Erythroblast (primary cell): ENCODE measurements around the gene TNPO2.
A peak's percentile ranks its signal among the peaks of the same experiment; 100 is the strongest.
"Not testable (repeated sequence)": the region's sequence is repeated elsewhere in the genome, so short reads cannot be mapped to it uniquely, and the experiment has no call there.

Source experiments
- DNase-seq, 2 experiments: peaks; one replicate each; lab custom pipeline; 2025; lab: John Stamatoyannopoulos, UW
- GATA1 ChIP-seq: IDR thresholded peaks from 2 replicates; pipeline ENCODE4 v1.6.1; 2011; ENCODE audit warnings: low read depth, mild to moderate bottlenecking, control low read depth, low read length, moderate library complexity
- POLR2A ChIP-seq: IDR thresholded peaks from 2 replicates; pipeline ENCODE4 v1.6.1; 2011; ENCODE audit warnings: mild to moderate bottlenecking, low read length

Gene TNPO2

DNA sequence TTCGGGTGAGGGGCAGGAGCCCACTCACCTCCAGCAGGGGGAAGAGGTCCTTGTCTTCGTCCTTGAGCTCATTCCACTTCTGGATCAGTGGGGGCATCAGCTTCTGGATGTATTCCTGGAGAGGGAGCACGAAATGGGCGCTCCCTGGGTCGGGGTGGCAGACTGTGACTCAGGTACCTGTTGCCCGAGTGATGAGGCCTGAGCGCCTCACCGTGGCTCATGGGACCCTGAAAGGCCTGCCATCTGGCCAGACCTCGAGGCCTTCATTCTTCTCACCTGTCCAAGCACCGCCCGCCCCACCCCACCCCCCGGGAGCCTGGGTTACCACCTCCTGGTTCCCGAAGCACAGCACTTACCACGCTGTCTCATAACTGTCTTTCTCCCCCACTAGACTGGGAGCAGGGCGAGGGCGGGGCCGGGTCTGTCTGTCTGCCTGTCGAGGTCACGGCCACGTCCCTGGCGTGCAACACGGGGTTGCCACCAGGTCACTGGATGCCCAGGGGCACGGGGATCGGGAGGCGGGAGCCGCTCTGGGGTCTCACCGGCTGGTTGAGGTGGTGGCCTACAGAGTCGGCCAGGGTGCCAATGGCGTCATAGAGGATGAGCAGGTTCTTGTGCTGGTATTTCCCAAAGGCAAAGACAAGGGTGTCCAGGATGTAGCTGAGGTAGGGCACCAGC, 17.9 kb downstream of the TNPO2 start:
- no peak for DNase-seq
- no peak for TF ChIP-seq GATA1
- TF ChIP-seq POLR2A = no peak

DNA sequence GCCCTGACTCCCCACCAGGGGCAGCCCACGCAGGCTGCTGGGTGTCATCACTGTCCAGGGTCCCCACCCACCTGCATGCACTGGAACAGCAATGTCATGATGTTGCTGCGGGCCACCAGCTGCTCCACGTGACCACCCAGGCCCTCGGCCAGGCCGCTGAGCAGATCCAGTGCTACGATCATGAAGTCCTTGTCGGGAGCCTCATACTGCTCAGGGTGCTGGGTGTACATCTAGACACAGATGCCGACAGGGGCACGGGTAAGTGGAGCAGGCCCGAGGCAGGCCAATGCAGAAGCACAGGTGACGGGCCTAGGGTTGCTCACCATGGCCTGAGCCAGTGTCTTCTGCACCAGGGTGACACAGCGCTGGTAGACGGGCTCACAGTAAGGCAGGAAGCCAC, 18.6 kb downstream of the TNPO2 start:
- TF ChIP-seq POLR2A = no peak
- no peak for TF ChIP-seq GATA1
- no peak for DNase-seq

DNA sequence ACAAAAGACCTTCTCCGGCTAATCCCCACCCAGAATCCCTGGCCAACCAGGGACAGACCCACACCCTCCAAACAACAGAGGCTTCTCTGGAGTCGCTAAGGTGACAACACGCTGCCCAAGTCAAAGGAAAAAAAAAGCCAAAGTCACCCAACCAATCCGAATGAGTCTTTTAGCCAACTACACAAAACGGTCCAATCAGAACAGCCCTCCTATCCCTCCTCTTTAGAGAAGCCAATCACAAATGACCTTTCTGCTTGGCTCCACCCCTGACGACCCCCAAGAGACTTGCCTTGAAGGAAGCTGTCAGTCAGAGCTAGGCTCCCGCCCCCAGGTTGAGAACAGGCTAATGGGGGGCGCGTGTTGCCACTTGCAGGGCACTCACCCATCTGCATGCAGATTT, 20.7 kb downstream of the TNPO2 start:
- peak; percentile 66 to 77 for DNase-seq
- TF ChIP-seq GATA1 (no peak), POLR2A (no peak)

DNA sequence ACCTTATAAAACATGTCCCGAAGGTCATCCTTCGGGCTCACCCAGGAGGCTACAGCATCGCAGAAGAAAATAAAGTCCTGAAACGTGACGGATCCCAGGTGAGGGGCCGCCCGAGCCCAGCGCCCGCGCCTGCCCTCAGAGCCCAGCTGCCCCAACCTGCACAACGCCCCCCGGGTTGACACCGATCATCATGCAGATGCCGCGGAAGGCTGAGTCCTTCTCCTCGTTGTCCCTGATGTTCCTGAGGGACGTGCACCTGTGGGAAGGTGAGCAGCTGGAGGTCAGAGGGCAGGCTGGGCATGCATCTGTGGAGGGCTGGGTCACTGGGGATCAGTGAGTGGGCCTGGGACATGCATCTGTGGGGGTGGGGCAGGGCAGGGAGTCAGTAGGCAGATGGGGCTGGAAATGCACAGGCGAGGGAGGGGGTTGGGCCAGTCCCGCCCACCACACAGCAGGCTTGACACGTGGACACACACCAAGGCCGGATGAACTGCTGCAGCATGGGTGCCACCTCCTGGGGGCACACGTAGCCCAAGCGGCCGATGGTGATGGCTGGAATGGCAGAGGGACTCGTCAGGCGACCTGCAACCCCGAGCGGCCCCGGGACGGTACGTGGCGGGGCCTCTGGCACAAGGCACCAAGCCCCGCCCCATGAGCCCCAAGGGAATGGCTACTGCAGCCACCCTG, 22.0 kb downstream of the TNPO2 start:
- TF ChIP-seq GATA1 = no peak
- no peak for TF ChIP-seq POLR2A
- no peak for DNase-seq

DNA sequence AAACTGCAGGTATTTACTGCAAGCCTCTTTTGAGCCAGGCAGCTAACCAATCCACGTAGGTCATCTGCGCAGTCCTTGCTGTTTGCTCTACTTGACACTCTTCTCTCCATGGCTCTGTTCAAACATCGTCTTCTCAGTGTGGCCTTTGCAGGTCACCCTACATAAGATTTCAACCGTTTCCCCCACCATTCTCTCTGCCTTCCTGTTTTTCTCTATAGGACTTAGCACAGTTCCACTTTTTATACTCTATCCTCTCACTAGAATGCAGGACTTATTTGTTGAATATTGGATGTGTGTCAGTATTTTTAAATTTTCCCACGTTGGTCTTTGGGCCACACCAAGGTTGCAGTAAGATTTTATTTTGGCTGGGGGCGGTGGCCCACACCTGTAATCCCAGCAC, 25.6 kb downstream of the TNPO2 start:
- TF ChIP-seq POLR2A = no peak
- TF ChIP-seq GATA1 = no peak
- DNase-seq = no peak

DNA sequence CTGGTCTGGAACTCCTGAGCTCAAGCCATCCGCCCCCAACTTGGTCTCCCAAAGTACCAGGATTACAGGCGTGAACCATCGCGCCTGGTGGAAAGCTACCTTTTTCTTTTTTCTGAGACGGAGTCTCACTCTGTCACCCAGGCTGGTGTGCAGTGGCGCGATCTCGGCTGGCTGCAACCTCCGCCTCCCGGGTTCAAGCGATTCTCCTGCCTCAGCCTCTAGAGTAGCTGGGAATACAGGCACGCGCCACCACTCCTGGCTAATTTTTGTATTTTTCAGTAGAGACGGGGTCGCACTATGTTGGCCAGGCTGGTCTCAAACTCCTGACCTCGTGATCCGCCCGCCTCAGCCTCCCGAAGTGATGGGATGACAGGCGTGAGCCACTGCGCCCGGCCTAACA, 26.3 kb downstream of the TNPO2 start:
- DNase-seq = not testable (repeated sequence)

DNA sequence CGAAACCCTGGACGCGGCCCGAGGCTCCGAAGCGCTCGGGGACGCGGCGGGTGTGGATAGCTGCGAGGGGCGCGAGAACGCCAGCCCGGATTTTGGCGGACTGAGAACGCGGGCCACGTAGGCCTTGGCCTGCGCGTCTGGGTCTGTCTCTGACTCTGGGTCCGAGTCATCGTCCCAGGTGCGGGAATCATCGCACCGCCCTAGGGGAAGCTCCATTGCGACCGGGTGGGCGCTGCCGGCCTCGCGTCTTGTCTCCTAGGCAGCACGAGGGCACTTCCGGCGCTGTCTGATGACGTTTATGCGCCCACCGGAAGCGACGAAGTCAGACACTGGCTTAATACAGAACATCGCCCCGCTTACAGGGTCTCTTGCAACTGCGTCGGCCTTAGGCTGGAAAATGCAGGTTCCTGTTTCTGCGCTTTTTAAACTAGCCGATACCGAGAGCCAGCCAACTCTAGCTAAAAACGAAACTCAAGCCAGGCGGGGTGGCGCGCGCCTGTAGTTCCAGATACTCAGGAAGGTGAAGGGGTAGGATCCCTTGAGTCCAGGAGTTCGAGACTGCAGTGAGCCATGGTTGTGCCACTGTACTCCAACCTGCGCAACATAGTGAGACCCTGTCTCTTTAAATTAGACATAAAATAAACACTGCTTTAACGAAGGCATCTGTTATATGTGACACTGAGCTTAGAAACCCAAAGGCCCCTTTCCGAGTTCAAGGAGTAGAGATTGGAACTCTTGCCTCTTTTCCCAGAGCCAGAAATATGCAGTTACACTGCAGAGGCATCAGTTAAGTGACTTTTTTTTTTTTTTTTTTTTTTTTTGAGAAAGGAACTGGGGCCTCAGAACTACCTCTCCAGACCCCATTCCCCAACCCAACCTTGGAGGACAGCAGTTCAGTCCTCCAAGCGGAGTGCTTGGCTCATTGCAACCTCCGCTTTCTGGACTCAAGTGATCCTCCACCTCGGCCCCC, 27.1 kb downstream of the TNPO2 start, which contains the start of gene FBXW9:
Gene FBXW9 (minus strand): TSS at position 266 of the 970 bp plus-strand sequence. CDS start 50 bp downstream, at position 216.
- DNase-seq = peak; percentile 98
- TF ChIP-seq POLR2A (peak; percentile 80), GATA1 (no peak)

DNA sequence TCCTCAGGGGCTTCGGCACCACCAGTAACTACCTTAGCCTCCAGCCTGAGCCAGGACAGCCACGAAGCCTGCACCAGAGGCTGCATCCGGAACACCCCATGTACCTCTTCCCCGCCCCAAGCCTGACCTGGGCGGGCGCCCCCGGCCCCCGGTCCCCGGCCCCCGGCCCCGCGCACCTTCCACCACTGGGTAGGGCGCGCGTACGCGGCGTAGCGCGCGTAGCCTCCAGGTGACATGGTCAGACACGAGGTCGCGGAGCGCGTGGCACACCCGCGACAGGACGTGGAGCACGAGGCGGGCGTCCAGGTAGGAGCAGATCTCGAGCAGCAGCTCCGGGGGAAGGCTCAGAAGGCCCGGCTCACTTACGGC, 27.8 kb downstream of the TNPO2 start:
- TF ChIP-seq GATA1 = no peak
- TF ChIP-seq POLR2A = no peak
- no peak for DNase-seq

DNA sequence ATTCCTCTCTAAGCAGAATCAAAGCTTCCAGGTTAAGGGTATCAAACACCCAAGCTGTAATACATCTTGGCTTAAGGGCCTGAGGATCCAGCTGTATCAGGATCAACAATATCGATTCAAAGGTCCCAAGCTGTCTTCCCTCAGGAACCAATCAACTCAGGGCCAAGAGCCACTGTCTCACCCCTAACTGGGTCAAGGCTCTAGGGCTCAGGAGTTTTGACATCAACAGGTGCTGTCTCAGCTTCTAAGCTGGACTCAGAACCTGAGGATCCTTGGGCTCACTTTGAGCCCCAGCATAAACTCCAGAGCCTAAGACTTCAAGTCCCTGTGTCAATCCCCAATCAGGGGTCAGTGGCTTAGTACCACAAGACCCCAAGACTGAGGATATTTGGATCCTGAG, 28.2 kb downstream of the TNPO2 start:
- DNase-seq = no peak
- TF ChIP-seq POLR2A (no peak), GATA1 (no peak)

DNA sequence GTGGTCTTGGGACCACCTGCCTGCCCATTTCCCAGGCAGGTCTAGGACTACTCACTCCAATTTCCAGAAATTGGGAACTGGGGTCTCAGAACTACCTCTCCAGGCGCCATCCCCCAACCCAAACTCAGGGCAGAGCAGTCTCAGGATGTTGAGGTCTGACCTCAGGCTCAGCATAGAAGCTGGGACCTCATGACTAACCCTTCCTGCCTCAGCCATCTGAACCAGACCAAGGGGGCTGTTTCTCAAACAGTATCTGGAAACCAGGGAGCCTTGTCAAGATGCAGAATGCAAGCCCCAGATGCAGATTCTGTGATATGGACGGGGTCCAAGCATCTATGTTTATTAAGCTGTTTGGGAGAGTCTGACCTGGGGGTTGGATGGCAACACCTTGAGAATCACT, 28.6 kb downstream of the TNPO2 start:
- no peak for DNase-seq

DNA sequence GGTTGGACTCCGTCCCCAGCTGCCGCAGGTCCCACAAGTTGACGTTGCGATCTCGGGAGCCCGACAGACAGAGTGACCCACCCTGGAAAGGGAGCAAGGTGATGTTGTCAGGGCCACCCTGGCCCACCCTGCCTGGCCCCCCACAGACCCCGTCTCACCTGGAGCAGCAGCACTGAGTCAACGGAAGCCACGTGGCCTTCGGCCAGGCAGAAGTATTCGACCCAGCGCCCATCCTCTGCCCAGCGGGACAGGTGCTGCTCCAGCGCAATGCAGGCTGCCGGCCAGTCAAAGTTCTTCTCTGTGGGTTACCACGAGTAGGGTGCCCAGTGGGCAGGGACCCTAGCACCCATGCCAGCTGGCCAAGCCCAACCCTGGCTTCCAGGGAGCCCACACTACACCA, 29.1 kb downstream of the TNPO2 start:
- TF ChIP-seq POLR2A = no peak
- TF ChIP-seq GATA1 = no peak
- DNase-seq = no peak

More for the DNA sequence above, 28.6 kb downstream of the TNPO2 start:
- no peak for TF ChIP-seq POLR2A
- no peak for TF ChIP-seq GATA1

DNA sequence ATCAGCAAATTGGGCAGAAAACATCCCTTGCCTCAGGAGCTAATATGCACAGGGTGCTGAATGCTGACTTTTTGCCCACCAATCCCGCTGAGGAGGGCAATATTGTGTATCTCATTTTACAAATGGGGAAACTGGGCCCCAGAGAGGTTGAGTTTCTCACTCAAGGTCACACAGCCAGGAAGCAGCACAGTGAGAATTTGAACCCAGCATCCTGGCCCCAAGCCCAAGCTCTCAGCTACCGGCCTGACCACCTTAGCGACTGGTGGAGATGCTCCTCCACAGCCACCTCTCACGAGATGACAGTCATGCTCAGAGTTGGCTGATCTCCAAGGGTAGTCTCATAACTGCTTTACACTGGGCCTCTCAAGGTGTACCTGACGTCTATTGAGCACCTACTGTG, 30.8 kb downstream of the TNPO2 start:
- DNase-seq = no peak
- TF ChIP-seq POLR2A = no peak

DNA sequence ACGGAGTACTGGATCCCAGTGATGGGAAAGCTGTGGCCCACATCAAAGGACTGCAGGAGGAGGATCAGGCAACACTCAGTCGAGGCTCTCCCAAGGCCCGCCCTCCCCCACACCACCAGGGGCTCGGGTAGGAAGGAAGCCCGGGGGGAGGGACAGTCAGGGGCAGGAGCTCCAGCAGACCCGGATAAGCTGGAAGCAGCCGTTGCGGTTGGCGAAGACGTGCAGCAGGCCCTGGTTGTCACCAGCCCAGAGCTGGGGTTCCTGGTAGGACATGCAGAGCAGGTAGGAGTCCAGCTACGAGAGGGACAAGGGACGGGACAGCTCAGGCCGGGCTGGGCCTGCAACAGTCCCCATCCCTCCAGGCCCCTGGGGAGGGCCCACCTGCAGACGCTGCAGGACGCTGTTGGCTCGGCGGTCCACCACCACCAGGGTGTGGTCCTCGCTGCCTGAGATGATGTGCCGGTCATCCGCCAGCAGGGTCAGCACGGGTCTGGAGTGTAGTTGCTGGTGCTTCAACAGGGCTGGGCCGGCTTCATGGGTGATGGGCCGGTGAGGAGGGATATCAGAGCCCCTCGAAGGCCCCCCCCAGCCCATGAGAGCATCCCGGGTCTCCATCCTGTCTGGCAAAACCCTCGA, 34.0 kb downstream of the TNPO2 start:
- TF ChIP-seq GATA1 = no peak
- TF ChIP-seq POLR2A = no peak
- DNase-seq = no peak
